Dedifferentiated amniotic fluid mesenchymal stem cell (primary cell): ENCODE results near the gene PPARG.
A peak's percentile ranks its signal among the peaks of the same experiment; 100 is the strongest.

Experiments used
- DNase-seq: peaks from one replicate; pipeline ENCODE4 v3.0.0-alpha.2; 2016; ENCODE audit errors: extremely low spot score

Gene PPARG

DNA sequence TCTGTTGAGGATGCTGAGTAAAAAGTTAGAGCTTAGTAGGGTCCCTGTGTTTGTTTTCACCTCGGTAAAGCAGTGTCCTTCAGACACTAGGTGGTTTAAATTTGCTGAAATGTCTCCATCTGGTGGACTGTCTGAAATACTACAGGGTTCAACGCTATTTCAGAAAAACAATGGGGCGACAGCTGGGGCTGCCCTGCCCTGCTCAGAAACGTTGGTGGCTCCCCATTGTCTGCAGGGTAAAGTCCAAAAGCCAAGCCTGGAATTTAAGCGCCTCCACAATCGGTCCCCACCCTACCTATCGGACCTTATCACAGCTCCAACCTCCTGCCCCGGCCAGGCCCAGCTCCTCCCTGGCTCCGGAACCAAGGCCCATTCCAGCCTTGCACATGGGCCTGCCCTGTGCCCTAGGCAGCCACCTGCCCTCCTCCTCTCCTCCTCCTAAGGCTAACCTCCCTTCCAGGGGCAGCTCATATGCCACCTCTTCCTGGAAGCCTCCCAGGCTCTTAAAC lies 191.1 kb downstream of the PPARG start:
- DNase-seq = peak; percentile 28

DNA sequence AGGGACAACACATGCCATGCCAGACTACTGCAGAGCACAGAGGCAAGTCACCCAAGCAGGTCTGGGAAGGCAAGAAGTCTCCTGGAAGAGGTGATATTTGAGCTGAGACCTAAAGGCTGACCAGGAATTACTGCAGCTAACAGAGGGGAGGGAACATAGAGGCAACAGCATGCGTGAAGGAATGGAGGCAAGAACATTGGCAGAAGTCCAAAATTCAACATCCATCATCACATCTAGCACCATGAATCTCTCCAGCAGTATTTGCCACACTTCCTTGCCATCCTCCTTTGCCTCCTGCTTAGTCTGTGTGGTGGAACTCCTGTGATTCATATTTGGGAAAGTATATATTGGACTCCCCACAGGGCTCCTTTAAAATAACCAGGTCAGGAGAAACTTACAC lies 194.5 kb downstream of the PPARG start:
- no peak for DNase-seq

DNA sequence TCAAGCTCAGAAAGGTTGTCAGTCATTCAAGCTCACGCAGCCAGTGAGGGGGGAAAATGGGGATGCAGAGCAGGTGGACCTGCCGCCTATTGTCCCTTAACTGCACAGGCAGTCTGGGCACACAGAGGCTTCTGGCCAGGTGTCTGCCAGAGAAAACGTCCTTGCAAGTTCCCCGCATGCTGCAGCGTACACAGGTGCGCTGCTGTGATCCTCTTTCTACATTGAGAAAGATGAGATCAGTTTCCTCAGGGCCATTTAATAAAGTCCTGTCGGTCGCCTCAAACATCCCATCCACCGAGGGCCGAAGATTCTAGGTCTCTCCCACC lies 195.0 kb downstream of the PPARG start:
- no peak for DNase-seq
